Measurements from ENCODE around the gene LHFPL3. TPM values are rescaled to one million over a fixed set of nuclear protein-coding genes. Genes with fewer than 3 reads are reported as not detected.

LHFPL3 gene
- total and polyA plus RNA-seq, 2 of the 13 experiments (the other 11 are each of a cell fraction or from before 2014, with no cell fraction given): not detected

DNA sequence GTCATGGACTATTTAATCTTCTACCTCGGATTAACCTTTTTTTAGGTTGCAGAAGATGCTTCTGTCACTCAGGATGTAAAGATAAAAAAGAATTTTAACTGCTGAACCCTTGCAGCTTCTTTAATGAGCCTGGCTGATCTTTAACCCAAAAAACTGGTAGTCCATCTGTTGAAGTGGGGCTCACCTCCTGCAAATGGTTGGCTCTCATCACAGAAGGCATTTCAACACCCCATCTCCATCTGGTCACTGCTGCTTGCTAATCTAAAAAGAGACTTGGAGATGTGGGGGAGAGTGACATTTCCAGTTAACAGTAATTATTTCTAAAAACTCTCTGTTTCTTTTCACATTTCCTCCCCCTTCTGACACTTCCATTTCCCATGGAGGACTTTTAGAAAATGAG is 208.6 kb downstream of the LHFPL3 start:
- ChIA-PET POLR2A (no interaction called here), CTCF (ENCODE audit: low intra/inter-chr PET ratio, low total read pairs) (no interaction called here)
- no peaks in the 10 kb centered on the region for H3K4me1 ChIP-seq (ENCODE audit: insufficient read depth, low read length)
- FAIRE-seq (no peak), DNase-seq (ENCODE audit: low spot score) (no peak), ATAC-seq (no peak)
- H4K20me1 ChIP-seq (ENCODE audit: insufficient read depth, low read length): no peaks in the 10 kb centered on the region
- 0% methylated on average over 1 of the region's 1 CpG for WGBS (ENCODE audit: low lambda C conversion rate)
- H3K79me2 ChIP-seq (ENCODE audit: insufficient read depth, low read length): no peaks in the 10 kb centered on the region
- in situ Hi-C loops (cut with HindIII; ENCODE audit: extremely low pct_ligation_motif_present, low pct_unique_long_range_greater_than_20kb) (no loop called here), intact Hi-C loops (cut with micrococcal nuclease; ENCODE audit: unreplicated experiment) (no loop called here)
- no TSS peak for BruUV-seq (replicated peaks)
- TF ChIP-seq, protein P1, sequence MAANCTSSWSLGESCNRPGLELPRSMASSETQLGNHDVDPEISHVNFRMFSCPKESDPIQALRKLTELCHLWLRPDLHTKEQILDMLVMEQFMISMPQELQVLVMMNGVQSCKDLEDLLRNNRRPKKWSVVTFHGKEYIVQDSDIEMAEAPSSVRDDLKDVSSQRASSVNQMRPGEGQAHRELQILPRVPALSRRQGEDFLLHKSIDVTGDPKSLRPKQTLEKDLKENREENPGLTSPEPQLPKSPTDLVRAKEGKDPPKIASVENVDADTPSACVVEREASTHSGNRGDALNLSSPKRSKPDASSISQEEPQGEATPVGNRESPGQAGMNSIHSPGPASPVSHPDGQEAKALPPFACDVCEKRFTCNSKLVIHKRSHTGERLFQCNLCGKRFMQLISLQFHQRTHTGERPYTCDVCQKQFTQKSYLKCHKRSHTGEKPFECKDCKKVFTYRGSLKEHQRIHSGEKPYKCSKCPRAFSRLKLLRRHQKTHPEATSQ (CRISPR knock-in tag; IDR thresholded peaks at IDR 0.05; ENCODE audit: borderline replicate concordance): no peak
- TF ChIP-seq, protein P2, sequence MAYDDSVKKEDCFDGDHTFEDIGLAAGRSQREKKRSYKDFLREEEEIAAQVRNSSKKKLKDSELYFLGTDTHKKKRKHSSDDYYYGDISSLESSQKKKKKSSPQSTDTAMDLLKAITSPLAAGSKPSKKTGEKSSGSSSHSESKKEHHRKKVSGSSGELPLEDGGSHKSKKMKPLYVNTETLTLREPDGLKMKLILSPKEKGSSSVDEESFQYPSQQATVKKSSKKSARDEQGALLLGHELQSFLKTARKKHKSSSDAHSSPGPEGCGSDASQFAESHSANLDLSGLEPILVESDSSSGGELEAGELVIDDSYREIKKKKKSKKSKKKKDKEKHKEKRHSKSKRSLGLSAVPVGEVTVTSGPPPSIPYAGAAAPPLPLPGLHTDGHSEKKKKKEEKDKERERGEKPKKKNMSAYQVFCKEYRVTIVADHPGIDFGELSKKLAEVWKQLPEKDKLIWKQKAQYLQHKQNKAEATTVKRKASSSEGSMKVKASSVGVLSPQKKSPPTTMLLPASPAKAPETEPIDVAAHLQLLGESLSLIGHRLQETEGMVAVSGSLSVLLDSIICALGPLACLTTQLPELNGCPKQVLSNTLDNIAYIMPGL (CRISPR knock-in tag; IDR thresholded peaks at IDR 0.05; ENCODE audit: borderline replicate concordance in 1 of 2, low read depth in 1 of 2): no peak
- TF ChIP-seq, protein P3, sequence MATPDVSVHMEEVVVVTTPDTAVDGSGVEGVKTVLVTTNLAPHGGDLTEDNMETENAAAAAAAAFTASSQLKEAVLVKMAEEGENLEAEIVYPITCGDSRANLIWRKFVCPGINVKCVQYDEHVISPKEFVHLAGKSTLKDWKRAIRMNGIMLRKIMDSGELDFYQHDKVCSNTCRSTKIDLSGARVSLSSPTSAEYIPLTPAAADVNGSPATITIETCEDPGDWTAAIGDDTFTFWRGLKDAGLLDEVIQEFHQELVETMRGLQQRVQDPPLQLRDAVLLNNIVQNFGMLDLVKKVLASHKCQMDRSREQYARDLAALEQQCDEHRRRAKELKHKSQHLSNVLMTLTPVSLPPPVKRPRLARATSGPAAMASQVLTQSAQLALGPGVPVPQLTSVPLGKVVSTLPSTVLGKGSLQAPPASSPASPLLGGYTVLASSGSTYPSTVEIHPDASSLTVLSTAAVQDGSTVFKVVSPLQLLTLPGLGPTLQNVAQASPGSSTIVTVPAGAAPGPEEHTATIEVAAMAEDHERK (CRISPR knock-in tag; IDR thresholded peaks at IDR 0.05; ENCODE audit: low read depth): no peak
- TF ChIP-seq ZNF7 (CRISPR knock-in tag; IDR thresholded peaks at IDR 0.05): no peak
- TF ChIP-seq MLLT10 (CRISPR knock-in tag; IDR thresholded peaks at IDR 0.05): no peak
- H3K27ac ChIP-seq (ENCODE audit: extremely low read length, insufficient read depth, low read length): no peak overlapping the region
- no peak overlapping the region for H3K9ac ChIP-seq (ENCODE audit: insufficient read depth, low read depth, low read length)
- no peaks in the 10 kb centered on the region for H3K9me3 ChIP-seq (ENCODE audit: low read length)
- no peak overlapping the region for H3K4me2 ChIP-seq (ENCODE audit: low read depth, low read length)
- H3K4me3 ChIP-seq (replicated peaks in 1 of 3; ENCODE audit: insufficient read depth in 1 of 3, low read depth in 2 of 3, low read length in 3 of 3): no peak overlapping the region
- no peaks in the 10 kb centered on the region for H3K36me3 ChIP-seq (replicated peaks in 1 of 2; ENCODE audit: control insufficient read depth in 1 of 2, insufficient read depth in 2 of 2, low read length in 2 of 2)
- H3K27me3 ChIP-seq (ENCODE audit: control insufficient read depth in 1 of 2, insufficient read depth in 2 of 2, low read length in 2 of 2): no peaks in the 10 kb centered on the region
- H2AFZ ChIP-seq (ENCODE audit: low read length): no peak overlapping the region
